HG02970 (cell line): ENCODE data around the gene NDOR1.

Experiments
- ATAC-seq: cut with Tn5 transposase; IDR thresholded peaks from one replicate; pipeline ENCODE4 v1.9.1; 2021; ENCODE audit warnings: mild to moderate bottlenecking, moderate library complexity, moderate number of reproducible peaks; ENCODE audit not compliant: unreplicated experiment, low FRiP score

Gene NDOR1

GRCh38 chr9:137167277-137167746 lies 38.2 kb upstream of the NDOR1 start:
- no peak for ATAC-seq

DNA sequence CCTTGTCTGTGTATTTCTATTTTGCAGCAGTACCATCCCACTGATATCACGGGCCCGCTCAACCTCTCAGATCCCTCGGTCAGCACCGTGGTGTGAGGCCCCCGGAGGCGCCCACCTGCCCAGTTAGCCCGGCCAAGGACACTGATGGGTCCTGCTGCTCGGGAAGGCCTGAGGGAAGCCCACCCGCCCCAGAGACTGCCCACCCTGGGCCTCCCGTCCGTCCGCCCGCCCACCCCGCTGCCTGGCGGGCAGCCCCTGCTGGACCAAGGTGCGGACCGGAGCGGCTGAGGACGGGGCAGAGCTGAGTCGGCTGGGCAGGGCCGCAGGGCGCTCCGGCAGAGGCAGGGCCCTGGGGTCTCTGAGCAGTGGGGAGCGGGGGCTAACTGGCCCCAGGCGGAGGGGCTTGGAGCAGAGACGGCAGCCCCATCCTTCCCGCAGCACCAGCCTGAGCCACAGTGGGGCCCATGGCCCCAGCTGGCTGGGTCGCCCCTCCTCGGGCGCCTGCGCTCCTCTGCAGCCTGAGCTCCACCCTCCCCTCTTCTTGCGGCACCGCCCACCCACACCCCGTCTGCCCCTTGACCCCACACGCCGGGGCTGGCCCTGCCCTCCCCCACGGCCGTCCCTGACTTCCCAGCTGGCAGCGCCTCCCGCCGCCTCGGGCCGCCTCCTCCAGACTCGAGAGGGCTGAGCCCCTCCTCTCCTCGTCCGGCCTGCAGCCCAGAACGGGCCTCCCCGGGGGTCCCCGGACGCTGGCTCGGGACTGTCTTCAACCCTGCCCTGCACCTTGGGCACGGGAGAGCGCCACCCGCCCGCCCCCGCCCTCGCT lies 37.5 kb upstream of the NDOR1 start:
- ATAC-seq: no peak

- ATAC-seq: no peak
Measured at GRCh38 chr9:137168573-137168903, 37.0 kb upstream of the NDOR1 start.

DNA sequence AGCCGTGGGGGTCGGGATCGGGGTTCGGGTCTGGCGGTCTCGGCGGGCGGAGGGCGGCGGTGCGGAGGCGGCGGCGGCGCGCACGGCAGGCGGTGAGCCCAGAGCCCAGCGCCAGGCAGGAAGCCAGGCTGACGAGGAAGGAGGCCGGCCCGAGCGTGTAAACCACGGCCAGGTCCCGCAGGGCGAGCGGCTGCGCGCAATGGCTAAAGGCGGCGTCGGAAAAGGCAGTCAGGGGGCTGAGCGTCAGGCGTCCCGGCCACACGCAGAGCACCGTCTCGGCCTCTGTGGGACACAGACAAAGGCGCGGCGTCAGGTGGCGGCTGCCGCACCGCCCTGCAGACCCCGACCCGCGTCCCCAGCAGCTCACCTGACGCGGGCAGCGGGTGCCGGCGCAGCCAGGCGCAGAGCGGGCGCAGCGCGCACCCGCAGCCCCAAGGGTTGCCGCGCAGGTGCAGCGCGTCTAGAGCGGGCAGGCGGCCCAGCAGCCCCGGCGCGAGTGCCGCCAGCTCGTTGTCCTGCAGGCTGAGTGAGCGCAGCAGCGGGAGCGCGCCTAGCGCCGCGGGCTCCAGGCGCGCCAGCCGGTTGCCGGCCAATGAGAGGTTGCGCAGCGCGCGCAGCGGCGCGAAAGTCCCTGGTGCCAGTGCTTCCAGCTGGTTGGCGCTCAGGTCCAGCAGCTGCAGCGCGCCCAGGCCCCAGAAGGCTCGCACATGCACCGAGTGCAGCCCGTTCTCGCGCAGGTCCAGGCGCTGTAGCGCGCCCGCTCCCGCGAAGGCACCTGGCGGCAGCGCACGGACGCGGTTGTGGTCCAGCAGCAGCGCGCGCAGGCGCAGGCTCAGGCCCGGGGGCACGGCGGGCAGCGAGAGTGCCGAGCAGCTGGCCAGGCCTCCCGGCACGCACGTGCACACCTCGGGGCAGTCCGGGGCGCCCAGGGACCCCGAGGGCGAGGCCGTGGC lies 36.3 kb upstream of the NDOR1 start:
- ATAC-seq: no peak

DNA sequence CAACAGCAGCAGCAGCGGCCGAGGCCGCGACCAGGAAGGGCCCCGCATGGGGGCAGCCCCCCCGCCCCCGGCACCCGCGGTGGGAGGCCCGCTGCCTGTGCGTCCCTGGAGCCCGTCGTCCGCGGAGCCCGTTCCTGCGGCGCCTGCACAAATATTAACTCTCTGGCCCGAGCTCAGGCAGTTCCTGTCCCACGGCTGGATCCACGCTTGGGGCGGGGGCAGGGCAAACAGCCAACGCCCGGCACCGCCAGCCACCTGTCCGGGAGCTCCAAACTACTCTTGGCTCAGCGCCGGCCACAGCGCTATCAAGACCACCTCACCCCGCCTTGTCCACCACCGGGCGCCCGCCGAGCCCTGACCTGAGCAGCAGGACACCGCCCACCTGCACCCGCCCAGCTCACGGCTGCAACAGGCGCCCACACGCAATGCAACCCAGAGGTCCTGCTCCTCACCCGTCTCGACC lies 35.6 kb upstream of the NDOR1 start, which contains the start of gene LRRC26:
TSS of gene LRRC26 (minus strand) at position 156 of the 463 bp plus-strand sequence. CDS start at position 48, 108 bp downstream.
- ATAC-seq: no peak

GRCh38 chr9:137170486-137171148 lies 34.9 kb upstream of the NDOR1 start:
- ATAC-seq: no peak

DNA sequence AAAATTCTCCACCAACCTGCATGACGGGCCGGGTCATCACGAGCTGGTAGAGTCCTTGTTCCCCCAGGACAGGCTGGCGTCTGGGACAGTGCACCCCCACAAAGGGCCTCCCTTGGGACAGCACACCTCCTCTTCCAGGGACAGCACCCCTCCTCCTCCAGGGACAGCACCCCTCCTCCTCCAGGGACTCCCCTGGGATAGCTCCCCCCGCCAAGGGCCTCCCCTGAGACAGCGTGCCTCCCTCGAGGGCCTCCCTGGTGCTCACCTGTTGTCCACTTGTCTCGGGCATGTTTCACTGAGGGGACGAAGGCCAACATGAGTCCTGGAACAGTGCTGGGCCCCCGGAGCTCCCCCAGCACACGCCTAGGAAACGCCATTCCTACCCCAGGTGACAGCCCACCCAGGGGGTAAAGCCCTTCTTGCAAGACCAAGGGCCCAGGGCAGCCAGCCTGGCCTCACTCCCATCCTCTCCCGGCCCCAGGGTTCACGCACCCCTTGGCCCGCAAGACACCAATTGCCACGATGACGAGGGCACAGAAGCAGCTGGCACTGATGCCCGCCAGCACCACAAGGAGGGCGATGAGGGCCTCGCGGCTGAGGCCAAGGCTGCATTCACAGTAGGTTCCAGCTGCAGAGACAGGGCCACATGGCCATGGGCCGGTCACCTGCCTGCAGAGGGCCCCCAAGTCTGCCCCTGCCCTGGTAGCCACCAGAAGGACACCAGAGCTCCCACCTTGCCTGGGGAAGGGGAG lies 34.2 kb upstream of the NDOR1 start:
- no peak for ATAC-seq

GRCh38 chr9:137172901-137173795 lies 32.4 kb upstream of the NDOR1 start:
- ATAC-seq: no peak

DNA sequence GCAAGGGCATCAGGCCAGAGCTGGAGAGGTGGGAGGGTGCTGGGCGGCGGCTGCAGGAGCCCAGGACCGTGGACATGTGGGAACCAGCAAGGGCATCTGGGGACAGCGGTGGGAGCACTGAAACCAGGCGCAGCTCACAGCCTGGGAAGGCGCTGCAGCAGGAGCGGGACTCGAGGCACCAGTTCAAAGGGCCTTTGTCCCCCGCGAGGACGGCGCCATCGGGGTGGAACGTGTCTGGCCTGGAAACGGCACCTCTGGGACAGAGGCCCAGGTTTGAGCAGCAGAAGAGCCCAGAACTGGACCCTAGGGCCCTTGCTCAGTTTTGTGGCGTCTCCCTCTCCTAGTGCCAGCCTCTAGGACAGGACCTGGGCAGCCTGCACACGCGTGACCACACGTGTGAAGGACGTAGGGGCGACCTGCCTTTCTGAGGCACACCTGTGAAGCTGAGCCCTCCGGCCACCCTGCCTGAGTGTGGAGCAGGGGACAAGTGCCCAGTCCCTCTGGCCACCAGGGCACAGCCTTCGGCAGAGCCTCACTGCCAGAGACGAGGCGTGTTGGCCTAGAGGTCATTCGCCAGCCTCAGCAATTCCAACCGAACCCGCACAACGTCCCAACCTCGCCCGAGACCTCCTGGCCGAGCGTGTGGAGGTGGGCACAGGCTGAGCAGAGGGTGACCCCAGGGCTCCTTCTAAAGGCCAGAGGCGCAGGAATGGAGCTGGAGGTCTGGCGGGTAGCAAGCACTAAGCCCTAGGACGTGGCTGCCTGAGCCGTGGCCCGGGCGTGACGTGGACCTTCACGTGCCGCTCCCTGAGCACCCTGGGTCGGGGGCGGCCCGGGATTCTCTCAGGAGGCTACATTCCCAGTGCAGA lies 31.5 kb upstream of the NDOR1 start:
- ATAC-seq: no peak

DNA sequence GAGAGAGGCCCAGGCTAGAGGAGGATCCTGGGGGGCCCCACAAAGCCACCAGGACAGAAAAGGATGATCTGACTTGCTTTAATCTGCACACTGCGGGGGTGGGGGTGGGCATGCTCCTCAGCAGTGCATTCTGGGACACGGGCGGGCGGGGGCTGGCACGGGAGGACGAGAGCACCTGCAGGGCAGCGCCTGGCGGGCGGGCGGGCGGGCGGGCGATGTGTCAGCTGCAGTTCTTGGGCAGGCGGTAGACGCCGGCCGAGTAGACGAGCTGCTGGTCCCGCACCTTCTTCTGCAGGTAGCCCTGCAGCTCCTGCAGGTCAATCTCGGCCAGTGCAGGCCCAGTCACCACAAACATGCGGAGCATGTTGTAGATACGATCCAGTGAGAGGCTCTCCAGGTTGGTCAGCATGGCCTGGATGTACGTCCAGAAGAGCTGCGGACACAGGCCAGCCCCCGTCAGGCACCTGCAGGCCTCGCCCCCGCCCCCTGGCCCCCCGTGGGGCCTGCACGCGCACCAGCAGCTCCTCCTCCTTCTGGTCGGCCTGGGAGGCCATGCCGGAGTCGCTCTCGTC lies 30.7 kb upstream of the NDOR1 start:
- no peak for ATAC-seq

- ATAC-seq: no peak
Measured at GRCh38 chr9:137175345-137175961, 30.0 kb upstream of the NDOR1 start.

- ATAC-seq: no peak
Measured at GRCh38 chr9:137176302-137177182, 29.0 kb upstream of the NDOR1 start.

DNA sequence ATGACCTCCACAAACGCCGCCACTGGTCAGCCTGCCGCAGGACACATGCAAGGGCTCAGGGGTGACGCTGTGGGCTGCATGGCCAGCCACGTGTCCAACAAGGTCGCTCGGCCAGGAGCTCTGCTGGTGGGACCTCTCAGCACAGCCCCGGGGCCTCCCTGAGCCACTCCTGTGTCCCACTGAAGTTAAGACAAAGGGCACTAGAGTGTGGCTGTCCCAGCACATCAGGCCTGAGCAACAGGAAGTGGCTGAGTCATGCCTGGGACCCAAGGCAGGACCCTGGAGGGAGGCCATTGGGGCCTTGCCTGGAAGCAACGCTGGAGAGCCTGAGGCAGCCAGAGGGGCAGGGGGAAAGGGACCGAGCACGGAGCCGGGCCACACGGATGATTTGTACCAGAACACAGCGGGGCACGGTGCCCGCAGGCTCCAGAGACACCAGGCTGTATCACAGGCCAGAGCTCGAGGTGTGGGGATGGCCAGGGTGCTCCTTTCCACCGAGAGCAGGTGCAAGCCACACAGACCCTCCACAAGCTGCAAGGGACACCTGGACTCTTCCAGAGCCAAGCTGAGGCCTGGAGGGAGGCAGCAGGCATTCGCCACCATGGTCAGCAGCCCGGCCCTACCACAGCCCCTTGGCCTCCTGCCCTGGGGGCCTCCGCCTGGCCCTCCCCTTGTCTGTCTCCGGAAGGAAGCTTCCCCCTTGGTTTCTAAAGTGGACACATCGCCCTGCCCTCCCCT lies 27.1 kb upstream of the NDOR1 start:
- no peak for ATAC-seq

DNA sequence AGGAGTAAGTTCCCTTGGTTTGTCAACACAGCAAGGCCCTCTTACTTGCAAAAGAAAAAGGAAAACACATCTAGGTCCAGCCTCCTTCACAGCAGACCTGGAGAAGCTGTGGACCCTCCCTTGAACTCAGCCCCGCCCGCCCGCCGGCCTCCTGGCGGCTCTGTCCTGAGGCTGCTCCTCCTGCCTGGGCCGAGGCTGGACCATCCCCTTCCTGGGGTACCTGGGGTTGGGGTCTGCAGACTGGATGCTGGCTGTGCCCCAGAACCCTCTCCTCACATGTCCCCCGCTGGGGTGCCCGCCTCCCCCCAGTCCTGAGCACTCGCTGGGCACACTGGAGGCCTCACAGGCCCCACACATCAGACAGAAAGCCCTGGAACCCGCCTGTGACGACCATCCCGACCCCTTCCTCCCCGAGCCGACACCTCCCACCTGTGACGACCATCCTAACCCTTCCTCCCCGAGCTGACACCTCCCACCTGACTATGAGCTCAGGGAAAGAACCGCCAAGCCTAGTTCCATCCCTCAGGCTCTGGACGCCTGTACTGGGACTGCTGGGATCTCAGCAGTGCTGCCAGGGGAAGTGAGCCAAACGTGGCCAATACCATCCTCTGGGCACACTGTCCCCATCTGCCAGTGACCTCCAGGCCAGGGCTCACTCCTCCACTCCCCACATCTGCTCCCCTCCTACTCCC lies 26.4 kb upstream of the NDOR1 start:
- no peak for ATAC-seq

- ATAC-seq: no peak
Measured at GRCh38 chr9:137179761-137180160, 25.7 kb upstream of the NDOR1 start.
